GM12878 (cell line): ENCODE results near the gene FBXO7.

Experiments used
- CHD2 ChIP-seq: IDR thresholded peaks from 2 replicates; pipeline ENCODE4 v1.6.1; 2011; ENCODE audit warnings: low read depth, low read length, improper control_type of control experiment, borderline replicate concordance
- IKZF1 ChIP-seq: fragments of 450-650 bp; conservative IDR thresholded peaks from 2 replicates; pipeline ENCODE4 v1.6.1; 2017; ENCODE audit warnings: antibody characterized with exemption, mild to moderate bottlenecking
- POLR2AphosphoS2 ChIP-seq: IDR thresholded peaks from 2 replicates; pipeline ENCODE4 v1.6.1; 2011; ENCODE audit warnings: low read depth, mild to moderate bottlenecking, low read length, improper control_type of control experiment, moderate library complexity
- RAD21 ChIP-seq: IDR thresholded peaks from 2 replicates; pipeline ENCODE4 v1.6.1; 2011; ENCODE audit warnings: mild to moderate bottlenecking, low read depth, low read length, moderate library complexity; ENCODE audit not compliant: insufficient read depth
- SREBF2 ChIP-seq: IDR thresholded peaks from 2 replicates; pipeline ENCODE4 v1.6.1; 2012; ENCODE audit warnings: mild to moderate bottlenecking, low read length
- TF ChIP-seq, protein P1 (sequence below), 3 experiments: IDR thresholded peaks in 2 of 3; conservative IDR thresholded peaks in 1 of 3; 2 replicates each; pipeline ENCODE4 v1.5.1; 2011; ENCODE audit warnings: low read depth in 3 of 3, low read length in 3 of 3, mild to moderate bottlenecking in 3 of 3, control low read depth in 2 of 3, moderate library complexity in 2 of 3, inconsistent platforms in 1 of 3, mixed read lengths in 1 of 3; ENCODE audit not compliant: control insufficient read depth in 2 of 3, insufficient read depth in 1 of 3; ENCODE audit errors: extremely low read depth in 1 of 3

DNA sequence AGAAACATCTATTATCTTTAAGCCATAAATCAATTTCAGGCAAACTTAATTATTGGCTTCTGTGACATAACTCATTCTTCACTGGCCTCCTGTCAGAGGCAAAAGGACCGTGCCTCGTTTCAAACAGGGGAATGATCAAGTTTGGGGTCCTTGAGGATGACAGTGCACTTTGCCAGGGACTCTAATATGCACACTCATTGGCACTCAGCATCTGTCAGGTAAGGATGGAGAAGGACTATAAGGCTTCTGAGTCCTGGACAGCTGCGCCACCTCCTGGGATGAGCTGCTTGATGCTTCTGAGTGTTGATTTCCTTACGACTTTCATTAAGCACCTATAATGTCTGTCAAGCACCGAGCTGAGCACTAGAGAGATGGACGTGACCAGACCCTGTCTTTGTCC is 30.5 kb upstream of the FBXO7 start:
- TF ChIP-seq, protein P1, sequence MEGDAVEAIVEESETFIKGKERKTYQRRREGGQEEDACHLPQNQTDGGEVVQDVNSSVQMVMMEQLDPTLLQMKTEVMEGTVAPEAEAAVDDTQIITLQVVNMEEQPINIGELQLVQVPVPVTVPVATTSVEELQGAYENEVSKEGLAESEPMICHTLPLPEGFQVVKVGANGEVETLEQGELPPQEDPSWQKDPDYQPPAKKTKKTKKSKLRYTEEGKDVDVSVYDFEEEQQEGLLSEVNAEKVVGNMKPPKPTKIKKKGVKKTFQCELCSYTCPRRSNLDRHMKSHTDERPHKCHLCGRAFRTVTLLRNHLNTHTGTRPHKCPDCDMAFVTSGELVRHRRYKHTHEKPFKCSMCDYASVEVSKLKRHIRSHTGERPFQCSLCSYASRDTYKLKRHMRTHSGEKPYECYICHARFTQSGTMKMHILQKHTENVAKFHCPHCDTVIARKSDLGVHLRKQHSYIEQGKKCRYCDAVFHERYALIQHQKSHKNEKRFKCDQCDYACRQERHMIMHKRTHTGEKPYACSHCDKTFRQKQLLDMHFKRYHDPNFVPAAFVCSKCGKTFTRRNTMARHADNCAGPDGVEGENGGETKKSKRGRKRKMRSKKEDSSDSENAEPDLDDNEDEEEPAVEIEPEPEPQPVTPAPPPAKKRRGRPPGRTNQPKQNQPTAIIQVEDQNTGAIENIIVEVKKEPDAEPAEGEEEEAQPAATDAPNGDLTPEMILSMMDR (IDR thresholded peaks at IDR 0.05 in 2 of 3, conservative IDR thresholded peaks at IDR 0.05 in 1 of 3; ENCODE audit: control insufficient read depth in 2 of 3, extremely low read depth in 1 of 3, insufficient read depth in 1 of 3, low read depth in 3 of 3, low read length in 3 of 3), result peak; percentile 41 to 65 (median 53); a peak in 5 of 6 replicates
- TF ChIP-seq IKZF1 (no peak), CHD2 (no peak), POLR2AphosphoS2 (no peak), RAD21 (peak; percentile 63), SREBF2 (no peak)
